NCI-H226 (cell line): ENCODE results near the gene OARD1.
A peak's percentile ranks its signal among the peaks of the same experiment; 100 is the strongest.

Experiments
- DNase-seq: peaks from one replicate; pipeline ENCODE4 v3.0.0-alpha.2; 2015

The OARD1 gene

DNA sequence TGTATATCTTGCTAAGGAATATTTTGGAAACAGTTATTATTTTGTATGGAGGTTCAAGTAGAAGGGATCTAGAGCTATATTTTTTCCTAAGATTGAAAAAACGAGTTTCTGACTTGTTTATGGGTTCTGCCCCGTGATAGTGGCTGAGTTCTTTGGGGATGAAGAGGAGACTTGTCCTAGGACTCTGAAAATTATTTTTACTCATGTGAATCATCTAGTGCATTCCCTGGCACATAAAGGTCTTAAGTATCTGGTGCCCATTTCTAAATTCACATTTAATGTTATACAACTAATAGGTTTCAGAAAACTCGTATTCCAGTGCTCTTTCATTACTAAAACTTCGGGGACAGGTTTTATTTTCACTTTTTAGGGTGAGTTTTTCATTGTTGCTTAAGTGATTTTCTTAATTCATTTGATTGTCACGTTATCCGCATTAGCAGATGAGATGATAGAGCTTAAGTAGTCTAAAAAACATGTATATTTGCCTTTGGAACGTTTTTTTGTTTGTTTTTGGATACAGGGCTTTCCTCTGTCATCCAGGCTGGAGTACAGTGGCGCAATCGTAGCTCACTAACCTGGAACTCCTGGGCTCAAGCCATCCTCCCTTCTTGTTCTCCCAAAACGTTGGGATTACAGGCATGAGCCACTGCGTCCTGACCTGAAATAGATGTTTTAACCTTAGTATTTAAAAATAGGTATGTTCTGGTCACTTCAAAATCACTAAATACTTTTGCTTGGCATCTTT lies 2.7 kb upstream of the OARD1 start:
- no peak for DNase-seq

DNA sequence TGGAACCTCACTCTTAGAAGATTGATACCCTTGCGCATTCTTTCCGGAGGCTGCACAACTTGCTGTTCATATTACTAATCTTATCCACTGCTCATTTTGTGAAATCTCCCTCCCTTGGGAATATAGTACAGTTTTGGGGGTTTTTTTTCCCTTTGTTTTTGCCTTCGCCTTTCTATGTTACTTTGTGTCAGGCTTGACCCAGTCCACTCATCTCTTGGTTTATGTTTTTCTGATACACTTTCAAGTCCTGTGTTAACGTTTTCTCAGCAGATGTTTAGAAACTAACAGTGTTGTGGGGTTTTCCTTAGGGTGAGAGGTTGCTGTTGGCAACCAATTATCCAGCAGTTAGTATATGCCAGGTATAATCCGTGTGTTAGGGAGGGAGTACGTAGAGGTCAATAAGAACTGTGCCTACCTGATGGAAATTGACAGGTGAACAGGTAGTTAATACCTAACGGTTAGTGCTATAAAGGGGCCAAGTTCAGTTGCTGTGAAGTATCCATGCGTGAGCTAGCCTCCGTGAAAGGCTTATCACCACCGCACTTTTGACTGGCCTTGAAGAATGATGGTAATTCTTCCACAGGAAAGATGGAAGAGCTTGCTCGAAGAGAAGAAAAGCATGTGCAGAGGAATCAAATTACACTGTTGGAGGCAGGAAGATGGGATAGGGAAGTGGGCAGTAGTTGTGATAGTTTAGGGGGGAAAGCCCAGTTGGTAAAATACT lies 2.0 kb upstream of the OARD1 start:
- DNase-seq: no peak

DNA sequence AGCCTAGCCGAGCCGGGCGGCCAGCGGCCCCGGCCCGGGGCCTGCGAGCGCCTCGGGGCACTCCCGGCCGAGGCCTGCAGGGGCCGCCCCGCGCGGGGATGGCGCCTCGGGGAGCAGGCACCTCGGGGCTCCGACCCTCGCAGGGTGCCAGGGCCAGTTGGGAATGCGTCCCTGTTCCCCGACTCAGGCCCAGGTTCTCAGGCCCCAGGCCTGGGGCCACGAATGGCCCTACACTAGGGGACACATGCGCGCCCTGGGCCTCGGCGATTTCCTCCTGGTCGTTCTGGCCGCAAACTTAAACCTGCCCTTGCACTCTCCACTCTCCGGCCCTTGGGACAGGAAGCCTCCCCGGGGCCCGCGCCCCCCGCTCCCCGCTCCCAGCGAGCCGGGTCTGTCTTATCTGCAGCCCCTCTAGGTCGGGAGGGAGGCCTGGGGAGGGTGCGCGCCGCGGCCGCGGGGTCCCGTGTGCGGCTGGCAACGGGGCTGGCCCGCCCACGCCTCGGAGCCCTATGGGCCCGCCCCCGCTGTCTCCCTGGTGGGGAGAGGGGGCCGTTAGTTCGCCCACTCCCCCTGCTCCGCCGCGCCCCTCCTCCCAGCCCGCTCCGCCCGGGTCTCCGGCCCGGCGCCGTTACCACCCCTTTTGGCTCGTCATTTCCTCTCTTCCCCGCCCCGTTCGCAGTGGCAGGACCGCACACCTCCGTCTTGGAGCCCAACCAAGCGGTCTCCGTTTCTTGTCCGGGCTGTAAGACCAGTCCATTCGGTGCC lies 1.2 kb upstream of the OARD1 start:
- peak; percentile 73 for DNase-seq

DNA sequence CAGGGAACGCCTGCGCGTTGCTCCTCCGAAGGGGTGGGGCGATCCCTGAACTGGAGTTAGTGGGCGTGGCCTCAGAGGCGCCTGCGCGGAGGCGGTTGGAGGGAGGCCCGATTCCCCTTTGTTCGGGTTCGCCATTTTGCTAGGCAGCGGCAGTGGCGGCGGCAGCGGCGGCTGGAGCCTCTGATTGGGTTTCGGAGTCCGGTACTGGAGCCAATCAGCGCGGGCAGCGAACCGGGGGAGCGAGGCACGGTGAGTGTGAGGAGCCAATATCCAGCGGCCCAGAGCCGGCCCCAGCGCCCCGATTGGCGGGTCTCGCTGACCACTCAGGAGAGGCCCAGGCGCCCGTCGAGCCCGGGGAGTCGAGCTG lies 663 bp upstream of the OARD1 start, which contains the start of gene NFYA:
NFYA (plus strand) TSS at position 139 of the 367 bp plus-strand sequence. CDS start 6,116 bp downstream, outside the sequence.
- DNase-seq: peak; percentile 99

DNA sequence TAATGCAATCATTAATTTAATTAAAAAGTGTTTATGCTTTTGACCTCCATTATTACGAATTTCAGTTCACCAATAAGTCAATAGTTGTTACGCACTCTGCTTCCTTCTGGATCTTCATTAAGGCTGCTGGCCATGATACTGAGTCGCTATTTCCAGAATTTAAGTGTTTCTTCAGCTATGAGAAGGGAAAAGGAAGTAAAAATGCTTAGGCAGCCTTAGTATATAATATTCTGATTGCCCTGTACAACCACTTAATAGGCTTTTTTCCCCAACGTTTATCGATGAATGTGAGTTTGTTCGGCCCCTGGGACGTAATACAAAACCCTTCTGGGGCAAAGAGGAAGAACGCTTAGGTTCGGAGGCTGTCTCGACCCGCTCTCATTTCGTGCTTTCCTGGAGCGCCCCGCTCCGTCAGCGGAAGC lies 644 bp downstream of the OARD1 start:
- no peak for DNase-seq

DNA sequence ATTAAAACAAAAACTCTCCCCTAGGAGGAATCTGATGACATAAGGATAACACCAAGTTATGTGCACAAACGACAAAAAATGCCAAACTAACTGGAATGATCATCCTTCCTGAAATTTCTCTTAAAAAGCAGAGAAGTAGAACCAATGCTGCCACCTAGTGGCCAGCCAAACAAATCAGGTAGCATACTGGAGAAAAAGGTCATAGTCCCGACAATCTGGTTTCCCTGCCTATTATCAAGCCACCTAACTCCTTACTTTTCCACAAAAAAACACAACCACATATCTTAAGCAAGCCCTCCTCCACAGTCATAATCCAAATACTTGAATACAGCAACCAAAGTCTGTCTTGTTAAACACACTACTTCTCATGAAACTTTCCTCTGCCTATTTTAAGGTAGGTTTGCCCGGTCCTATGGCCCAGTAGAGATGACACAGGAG lies 5.3 kb downstream of the OARD1 start:
- peak; percentile 22 for DNase-seq

DNA sequence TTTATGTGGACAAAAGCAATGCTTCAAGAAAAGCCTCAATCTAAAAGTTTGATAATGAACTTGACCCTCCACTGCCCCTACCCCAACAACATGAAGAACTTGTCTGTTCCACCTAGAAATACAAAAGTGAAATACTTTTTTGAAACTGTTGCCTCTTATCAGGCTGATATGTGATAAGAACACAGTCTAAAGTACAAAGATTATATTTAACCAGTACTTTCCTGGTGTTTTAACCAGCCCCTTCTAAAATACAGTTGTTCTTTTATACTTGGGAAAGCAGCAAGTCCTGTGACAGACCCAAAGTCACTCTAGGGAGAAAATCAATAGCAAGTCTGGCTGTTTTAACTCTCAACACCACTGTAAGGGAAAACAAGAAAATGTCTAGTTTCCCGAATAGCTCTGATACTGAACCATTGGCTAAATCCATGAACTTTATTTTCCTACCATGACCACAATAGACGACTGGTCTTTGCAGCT lies 6.6 kb downstream of the OARD1 start:
- no peak for DNase-seq

DNA sequence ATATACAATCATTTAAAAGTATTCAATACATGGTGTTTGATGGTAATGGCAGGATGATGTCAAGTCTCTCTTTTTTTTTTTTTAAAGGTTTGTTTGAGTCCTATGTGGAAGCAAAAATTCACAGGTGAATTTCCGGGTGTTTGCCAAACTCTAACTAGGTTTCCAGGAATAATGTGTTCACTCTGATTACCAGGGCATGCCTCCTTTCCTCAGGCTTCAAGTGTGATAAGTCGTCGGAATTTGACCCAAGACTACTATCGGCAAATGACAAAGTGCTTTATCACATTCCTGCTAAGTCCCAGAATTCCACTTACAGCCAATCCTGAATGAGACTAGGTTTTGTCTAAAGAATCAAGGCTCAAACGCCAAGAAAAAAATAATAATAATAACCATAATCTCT lies 7.3 kb downstream of the OARD1 start:
- no peak for DNase-seq

DNA sequence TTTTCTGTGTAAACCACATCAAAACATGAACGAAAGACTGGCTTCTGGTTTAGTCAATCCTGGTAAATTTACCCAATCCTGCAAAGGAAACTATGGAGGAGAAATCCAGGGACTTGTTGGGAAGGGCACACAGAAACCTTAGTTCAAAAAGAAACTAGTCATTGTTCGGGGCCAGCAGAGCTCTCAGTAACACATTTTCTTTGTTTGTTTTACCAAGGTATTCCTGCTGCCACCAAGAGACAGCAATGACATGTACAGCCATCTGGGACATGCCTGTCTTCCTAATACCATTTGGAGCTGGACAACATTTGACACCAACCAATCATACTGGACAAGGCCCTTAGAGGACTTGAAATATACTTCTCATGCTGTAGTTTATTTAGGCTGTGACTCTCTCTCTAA lies 8.3 kb downstream of the OARD1 start:
- no peak for DNase-seq

DNA sequence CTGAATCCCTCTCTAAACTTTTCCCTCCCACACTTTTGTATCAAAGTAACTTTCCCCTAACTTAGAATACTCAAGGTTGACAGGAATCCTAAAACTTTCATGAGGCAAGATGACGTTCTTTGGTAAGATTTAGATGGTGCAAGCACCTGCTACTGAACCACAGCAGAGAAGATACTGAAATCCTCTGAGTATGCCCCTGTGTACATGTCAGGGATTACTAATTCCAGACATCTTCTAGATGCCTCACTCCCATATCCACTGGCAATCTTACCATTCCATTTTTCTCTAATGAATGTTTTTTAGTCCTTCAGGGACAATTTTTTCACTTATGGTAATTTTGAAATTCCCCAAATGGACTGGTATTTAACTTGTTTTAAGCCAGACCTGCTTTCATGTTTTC lies 10.1 kb downstream of the OARD1 start:
- DNase-seq: no peak

DNA sequence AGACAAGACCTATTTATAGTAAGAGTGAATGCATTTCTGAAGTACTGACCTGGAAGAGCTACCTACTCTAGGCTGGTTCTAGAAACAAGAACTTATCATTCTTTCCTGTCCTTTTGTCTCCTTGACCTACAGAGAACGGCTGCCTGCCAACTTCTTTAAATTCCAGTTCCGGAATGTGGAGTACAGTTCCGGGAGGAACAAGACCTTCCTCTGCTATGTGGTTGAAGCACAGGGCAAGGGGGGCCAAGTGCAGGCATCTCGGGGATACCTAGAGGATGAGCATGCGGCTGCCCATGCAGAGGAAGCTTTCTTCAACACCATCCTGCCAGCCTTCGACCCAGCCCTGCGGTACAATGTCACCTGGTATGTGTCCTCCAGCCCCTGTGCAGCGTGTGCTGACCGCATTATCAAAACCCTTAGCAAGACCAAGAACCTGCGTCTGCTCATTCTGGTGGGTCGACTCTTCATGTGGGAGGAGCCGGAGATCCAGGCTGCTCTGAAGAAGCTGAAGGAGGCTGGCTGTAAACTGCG lies 10.9 kb downstream of the OARD1 start:
- DNase-seq: no peak

DNA sequence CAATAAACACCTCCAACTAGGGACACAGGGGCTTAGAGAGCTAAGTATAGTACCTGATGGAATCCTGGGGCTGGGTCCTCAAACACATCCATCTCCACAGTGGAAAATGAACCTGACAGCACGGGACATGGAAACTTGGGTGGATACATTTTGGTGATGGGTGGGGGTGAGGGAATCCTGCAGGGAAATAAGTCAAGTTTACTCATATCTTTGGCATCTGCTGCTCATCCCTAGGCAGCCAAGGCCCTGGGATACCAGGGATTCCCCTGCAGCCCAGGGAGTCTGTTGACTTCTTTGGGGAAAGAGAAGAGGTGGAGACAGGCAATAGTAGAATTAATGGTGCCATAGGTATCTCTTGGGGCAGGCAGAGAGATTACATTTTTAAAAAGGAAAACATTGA lies 12.6 kb downstream of the OARD1 start:
- DNase-seq: peak; percentile 58

DNA sequence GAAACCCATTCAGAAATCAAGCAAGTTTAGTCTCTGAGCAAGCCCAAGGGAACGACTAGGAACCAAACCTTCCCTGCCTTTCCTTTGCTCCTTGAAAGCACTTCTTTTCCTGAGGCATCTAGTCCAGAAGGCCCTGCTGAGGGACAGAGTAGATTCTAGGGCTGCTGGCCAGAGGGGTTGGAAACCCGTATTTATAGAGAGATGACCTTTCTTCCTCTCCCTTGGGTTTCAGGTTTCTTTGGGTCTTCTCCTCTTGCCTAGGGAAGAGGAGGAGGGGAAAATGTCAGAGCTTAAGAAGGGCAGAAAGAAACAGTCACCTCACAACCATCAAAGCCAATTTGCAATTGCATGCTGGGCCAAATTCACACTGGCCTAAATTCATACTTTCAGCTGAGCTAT lies 13.4 kb downstream of the OARD1 start:
- DNase-seq: no peak

DNA sequence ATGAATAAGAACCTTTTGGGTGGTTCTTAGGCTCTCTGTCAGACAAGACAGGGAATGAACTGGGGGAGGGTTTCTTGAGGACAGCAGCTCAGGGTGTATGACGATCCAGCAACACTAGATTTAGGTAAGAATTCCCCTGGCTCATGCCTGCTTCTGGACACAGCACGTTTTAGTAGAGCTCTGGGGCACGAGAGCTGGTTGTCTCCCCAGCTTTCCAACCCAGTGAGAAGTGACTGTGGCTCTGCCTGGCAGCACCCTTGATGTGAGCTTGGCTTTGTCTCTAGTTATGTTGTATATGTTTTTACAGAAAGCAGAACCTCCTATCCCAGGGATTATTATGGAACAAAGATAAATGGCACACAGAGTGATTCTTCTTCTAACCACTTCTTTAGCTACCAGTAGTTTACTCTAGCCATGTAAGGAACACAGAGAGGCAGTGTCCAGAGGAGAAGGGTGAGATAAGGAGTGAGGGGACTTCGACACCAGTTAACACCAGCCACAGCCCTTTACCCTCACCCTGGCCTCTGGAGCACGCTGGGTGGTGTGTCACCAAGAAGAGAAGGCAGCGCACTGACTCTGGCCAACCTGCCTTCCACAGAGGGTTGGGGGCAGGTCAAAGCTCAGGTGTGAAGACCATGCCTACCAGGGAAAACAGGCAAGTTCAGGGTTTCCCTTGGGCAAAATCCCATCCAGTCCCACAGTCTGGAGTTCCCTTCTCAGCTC lies 15.2 kb downstream of the OARD1 start:
- DNase-seq: no peak

DNA sequence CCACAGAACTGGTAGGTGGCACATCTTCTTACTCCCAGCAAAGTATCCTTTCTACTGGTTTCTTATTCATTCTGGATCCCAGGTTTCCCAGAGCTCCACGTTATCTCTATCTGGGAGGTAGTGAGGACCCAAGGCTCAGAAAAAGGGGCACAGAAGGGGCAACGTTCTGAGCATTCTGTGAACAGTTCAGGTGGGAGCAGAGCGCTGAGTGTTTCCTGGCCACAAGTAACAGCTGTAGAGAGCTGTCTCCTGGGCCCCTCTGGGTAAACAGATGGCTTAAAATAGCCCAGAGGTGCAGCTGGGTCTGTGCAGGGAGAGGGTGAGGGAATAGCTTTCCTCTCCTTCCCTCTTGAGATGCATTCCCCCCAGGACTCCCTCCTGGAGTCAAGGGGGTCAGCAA lies 17.0 kb downstream of the OARD1 start:
- DNase-seq: no peak

DNA sequence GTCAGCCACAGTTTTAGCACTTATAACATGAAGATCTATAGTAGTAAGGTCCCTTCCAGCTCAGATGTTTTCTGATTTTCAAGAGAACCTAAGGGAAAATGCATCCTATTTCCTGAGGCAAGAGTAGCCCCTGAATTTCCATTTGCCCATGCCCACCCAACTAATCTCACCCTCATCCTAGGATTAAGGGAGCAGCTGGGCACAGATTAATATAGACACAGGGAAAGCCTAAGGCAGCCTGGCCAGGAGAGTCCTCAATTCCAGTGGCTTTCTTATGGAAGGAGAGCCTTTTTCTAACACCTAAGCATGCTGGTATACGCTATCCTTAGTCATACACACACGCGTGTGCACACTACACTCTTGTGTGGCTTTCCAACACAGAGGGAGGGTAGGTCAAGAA lies 17.6 kb downstream of the OARD1 start:
- no peak for DNase-seq

DNA sequence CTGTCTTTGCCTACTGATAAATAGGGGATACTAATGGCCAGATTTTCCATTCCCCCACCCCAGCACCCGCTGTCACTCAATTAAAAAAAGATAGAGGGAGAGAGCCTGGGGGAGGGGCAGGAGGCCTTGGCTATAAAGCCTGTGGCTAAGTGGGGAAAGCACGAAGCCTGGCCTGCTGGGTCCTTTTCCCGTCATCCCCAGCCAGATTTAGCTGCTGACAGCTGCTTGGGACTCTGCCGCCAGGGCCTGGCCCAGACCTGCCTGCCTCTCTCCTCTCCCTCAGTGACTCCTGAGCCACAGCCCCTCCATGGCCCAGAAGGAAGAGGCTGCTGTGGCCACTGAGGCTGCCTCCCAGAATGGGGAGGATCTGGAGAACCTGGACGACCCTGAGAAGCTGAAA lies 19.1 kb downstream of the OARD1 start, which contains the start of gene APOBEC2:
APOBEC2 (plus strand) TSS at position 162 of the 400 bp plus-strand sequence; CDS start at position 308, 146 bp downstream.
- DNase-seq: no peak

DNA sequence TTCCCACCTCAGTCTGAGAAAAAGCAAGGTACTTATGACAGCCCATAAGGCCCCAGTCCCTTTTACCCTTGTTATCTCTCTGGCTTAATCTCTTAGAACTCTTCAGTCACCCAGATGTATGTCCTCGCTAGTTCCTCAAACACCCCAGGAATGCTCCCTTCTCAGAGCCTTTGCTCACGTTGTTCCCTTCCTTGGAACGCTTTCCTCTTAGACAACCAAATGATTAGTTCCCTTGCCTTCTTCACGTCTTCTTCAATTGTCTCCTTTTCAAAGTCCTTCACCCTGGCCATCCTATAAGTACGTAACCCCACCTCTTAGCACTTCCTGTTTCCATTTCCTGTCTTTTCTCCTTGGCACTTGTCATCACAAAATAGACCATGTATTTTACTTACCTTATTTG lies 20.3 kb downstream of the OARD1 start:
- DNase-seq: no peak

DNA sequence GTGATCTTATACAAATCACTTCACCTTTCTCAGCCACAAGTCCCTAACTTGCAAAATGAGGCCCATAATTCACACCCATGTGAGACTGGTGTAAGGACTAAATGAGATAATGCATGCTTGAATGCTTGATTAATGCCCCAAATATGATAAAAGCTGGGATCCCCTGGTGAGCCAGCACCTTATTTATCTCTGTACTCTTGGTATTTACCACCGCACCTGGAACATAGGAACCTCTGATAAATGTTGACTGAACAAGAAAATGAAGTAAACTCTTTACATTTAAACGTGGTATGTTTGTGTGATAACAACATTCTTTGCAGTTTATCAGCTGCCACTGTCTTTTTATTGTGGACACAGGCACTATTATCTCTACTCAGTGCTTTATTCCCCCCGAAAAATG lies 21.6 kb downstream of the OARD1 start:
- DNase-seq: no peak

DNA sequence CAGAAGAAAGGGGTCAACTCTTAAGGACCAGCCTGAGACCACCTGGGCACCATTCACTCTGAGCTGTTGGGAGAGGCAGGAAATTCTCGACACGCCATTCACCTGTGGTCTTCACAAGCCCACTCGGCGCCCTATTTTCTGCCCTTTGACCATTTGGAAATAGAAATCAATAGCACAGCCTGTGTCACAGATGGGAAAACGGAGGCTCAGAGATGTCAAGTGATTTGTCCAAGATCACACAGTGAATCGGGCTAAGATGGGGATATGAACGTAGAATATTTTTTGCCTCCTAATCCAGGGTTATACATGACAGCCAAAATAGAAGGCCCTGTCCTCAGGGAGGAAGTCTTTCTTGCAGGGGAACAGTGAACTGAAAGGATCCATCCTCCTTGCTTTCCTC lies 22.2 kb downstream of the OARD1 start:
- no peak for DNase-seq

DNA sequence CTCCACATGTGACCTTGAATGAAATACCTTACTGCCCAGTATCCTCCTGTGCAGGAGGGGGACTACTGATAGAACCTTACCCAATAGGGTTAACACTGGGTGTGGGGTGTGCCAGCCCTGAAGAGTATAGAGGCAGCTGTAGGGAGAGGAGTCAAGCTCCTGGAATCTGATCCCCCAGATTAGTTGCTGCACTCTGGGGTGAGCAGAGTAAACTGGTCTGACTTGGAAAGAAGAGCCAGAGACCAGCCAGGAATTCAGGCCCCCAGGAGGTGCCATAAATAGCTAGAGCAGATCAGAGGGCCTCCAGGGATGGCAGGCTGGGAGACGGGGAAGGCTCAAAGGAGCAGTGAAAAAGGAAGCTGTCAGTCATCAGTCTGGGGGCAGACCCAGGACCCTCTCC lies 22.6 kb downstream of the OARD1 start:
- peak; percentile 34 for DNase-seq
